CD8-positive, alpha-beta memory T cell (primary cell): Measurements from ENCODE around the gene PPP1R15B. TPM values are rescaled to one million over a fixed set of nuclear protein-coding genes. Genes with fewer than 3 reads are reported as not detected.

Experiments
- CTCF ChIA-PET: fragments of 350-600 bp; sonication (Branson Sonifier 250); formaldehyde crosslinking; loops from one replicate; lab custom pipeline; 2021; ENCODE audit warnings: antibody characterized with exemption; lab: Charles Lee
- POLR2A ChIA-PET: fragments of 350-600 bp; sonication (Branson Sonifier 250); formaldehyde crosslinking; loops from one replicate; lab custom pipeline; 2021; ENCODE audit warnings: antibody characterized with exemption; lab: Charles Lee
- DNase-seq, 5 donors: peaks; one replicate each; pipeline versions ENCODE4 v3.0.0 to v3.0.0-alpha.2; 2020 to 2022; ENCODE audit warnings: mixed read lengths in 1 of 5
- H3K27ac ChIP-seq: one replicate; pipeline ENCODE4 v1.7.0; 2013; ENCODE audit warnings: low read depth, mild to moderate bottlenecking, low read length, moderate library complexity
- H3K27me3 ChIP-seq: 2 replicates; pipeline ENCODE4 v1.7.0; 2013; ENCODE audit warnings: low read length, mild to moderate bottlenecking; ENCODE audit not compliant: insufficient read depth, poor library complexity, severe bottlenecking
- H3K36me3 ChIP-seq: 2 replicates; pipeline ENCODE4 v1.7.0; 2013; ENCODE audit warnings: mild to moderate bottlenecking, low read length, moderate library complexity; ENCODE audit not compliant: insufficient read depth
- H3K4me1 ChIP-seq: 2 replicates; pipeline ENCODE4 v1.7.0; 2013; ENCODE audit warnings: mild to moderate bottlenecking, low read length, moderate library complexity; ENCODE audit not compliant: insufficient read depth
- H3K4me3 ChIP-seq: 2 replicates; pipeline ENCODE4 v1.7.0; 2013; ENCODE audit warnings: mild to moderate bottlenecking, low read length
- H3K9me3 ChIP-seq: 2 replicates; pipeline ENCODE4 v1.7.0; 2013; ENCODE audit warnings: mild to moderate bottlenecking, low read length
- H3K27ac Mint-ChIP-seq, 8 donors: one replicate each; pipeline ENCODE4 v1.8.0; 2020 to 2021; ENCODE audit warnings: mixed read lengths in 8 of 8, mild to moderate bottlenecking in 6 of 8, inconsistent platforms in 3 of 8, moderate library complexity in 3 of 8
- H3K27me3 Mint-ChIP-seq, 2 donors: one replicate each; pipeline ENCODE4 v1.8.0; 2020 to 2021; ENCODE audit warnings: mixed read lengths in 2 of 2, mild to moderate bottlenecking in 1 of 2, moderate library complexity in 1 of 2
- H3K36me3 Mint-ChIP-seq, 3 donors: one replicate each; pipeline ENCODE4 v1.8.0; 2020 to 2021; ENCODE audit warnings: mixed read lengths in 3 of 3, inconsistent platforms in 1 of 3, mild to moderate bottlenecking in 1 of 3
- H3K4me1 Mint-ChIP-seq, 3 donors: one replicate each; pipeline ENCODE4 v1.8.0; 2020 to 2021; ENCODE audit warnings: mixed read lengths in 3 of 3, inconsistent platforms in 1 of 3, mild to moderate bottlenecking in 1 of 3
- H3K4me3 Mint-ChIP-seq, 7 donors: one replicate each; pipeline ENCODE4 v1.8.0; 2020 to 2021; ENCODE audit warnings: mixed read lengths in 7 of 7, mild to moderate bottlenecking in 6 of 7, moderate library complexity in 4 of 7, inconsistent platforms in 2 of 7
- H3K9me3 Mint-ChIP-seq, 5 donors: one replicate each; pipeline ENCODE4 v1.8.0; 2020 to 2022; ENCODE audit warnings: mixed read lengths in 5 of 5, mild to moderate bottlenecking in 3 of 5, moderate library complexity in 2 of 5, inconsistent platforms in 1 of 5
- polyA plus RNA-seq: library from polyadenylated mRNA; unstranded; fragments of 300-500 nt; fragmentation: Illumina TruSeq; gene quantifications from one replicate; pipeline ENCODE4 v1.2.3, GENCODE V29; 2021
- total RNA-seq, 2 experiments: library from RNA; stranded (reverse); gene quantifications; one replicate each; pipeline ENCODE4 v1.2.3, GENCODE V29; 2021

PPP1R15B gene
- total and polyA plus RNA-seq, 3 experiments from 2014 or later, result 22.3 to 82.7 (median 80.4) TPM

- Histone ChIP-seq H3K4me1 (no peaks in the 10 kb centered on the region), H3K36me3 (peaks cover 20% of the 10 kb centered on the region), H3K9me3 (no peaks in the 10 kb centered on the region), H3K27ac (no peak overlapping the region), H3K4me3 (no peak overlapping the region), H3K27me3 (no peaks in the 10 kb centered on the region)
- Mint-ChIP-seq H3K4me3 (no peak overlapping the region), H3K27me3 (no peaks in the 10 kb centered on the region), H3K4me1 (peaks cover 0 to 7% (median 4%) of the 10 kb centered on the region in 3 donors), H3K36me3 (peaks cover 6 to 89% (median 34%) of the 10 kb centered on the region in 3 donors), H3K9me3 (no peaks in the 10 kb centered on the region), H3K27ac (peak overlapping the region in 3 of 8 donors; percentile 11 to 60 (median 21))
- no peak for DNase-seq
- ChIA-PET POLR2A (no interaction called here), CTCF (interaction anchor here (1.0 to 8.5 kb wide), 7 partner anchors 12 to 373 kb away, joined by 3 to 57 read pairs (median 4); partner anchors contain the start of gene PIK3C2B)
Measured at GRCh38 chr1:204434116-204434755, 22.6 kb upstream of the PPP1R15B start.

- Mint-ChIP-seq H3K27me3 (no peaks in the 10 kb centered on the region), H3K36me3 (peaks cover 11 to 83% (median 37%) of the 10 kb centered on the region in 3 donors), H3K4me1 (peaks cover 0 to 7% (median 4%) of the 10 kb centered on the region in 3 donors), H3K4me3 (no peak overlapping the region), H3K27ac (no peak overlapping the region), H3K9me3 (no peaks in the 10 kb centered on the region)
- DNase-seq, result no peak
- Histone ChIP-seq H3K9me3 (no peaks in the 10 kb centered on the region), H3K4me3 (no peak overlapping the region), H3K27me3 (no peaks in the 10 kb centered on the region), H3K27ac (no peak overlapping the region), H3K4me1 (no peaks in the 10 kb centered on the region), H3K36me3 (peaks cover 17% of the 10 kb centered on the region)
- POLR2A ChIA-PET, result interaction anchor here (1.8 kb wide), 1 partner anchor 70 kb away, joined by 7 read pairs; no protein-coding TSS in a partner anchor
- CTCF ChIA-PET, result interaction anchor here (0.6 to 8.5 kb wide), 8 partner anchors 14 to 374 kb away, joined by 3 to 57 read pairs (median 19); partner anchors contain the start of gene PIK3C2B
Measured at GRCh38 chr1:204432708-204433107, 21.1 kb upstream of the PPP1R15B start.

- Mint-ChIP-seq H3K27ac (peak overlapping the region in 5 of 8 donors; percentile 17 to 71 (median 51)), H3K27me3 (no peaks in the 10 kb centered on the region), H3K9me3 (no peaks in the 10 kb centered on the region), H3K4me1 (peaks cover 0 to 7% (median 4%) of the 10 kb centered on the region in 3 donors), H3K4me3 (no peak overlapping the region), H3K36me3 (peaks cover 12 to 80% (median 41%) of the 10 kb centered on the region in 3 donors)
- Histone ChIP-seq H3K36me3 (peaks cover 23% of the 10 kb centered on the region), H3K9me3 (no peaks in the 10 kb centered on the region), H3K27me3 (no peaks in the 10 kb centered on the region), H3K4me3 (no peak overlapping the region), H3K27ac (no peak overlapping the region), H3K4me1 (no peaks in the 10 kb centered on the region)
- CTCF ChIA-PET, result interaction anchor here (0.7 to 8.5 kb wide), 28 partner anchors 9 to 376 kb away, joined by 3 to 57 read pairs (median 7); partner anchors contain the start of genes MDM4 and PIK3C2B
- POLR2A ChIA-PET, result interaction anchor here (1.0 to 1.8 kb wide), 3 partner anchors 63 to 75 kb away, joined by 3 to 7 read pairs (median 7); partner anchors contain the start of gene PIK3C2B
- DNase-seq, result peak; percentile 62 to 82 (median 68)
Measured at GRCh38 chr1:204431310-204432184, 19.9 kb upstream of the PPP1R15B start.

- DNase-seq, result no peak
- no peaks in the 10 kb centered on the region for H3K4me1 ChIP-seq
- no peak overlapping the region for H3K4me3 ChIP-seq
- no peak overlapping the region for H3K27ac ChIP-seq
- Mint-ChIP-seq H3K4me1 (peaks cover 0 to 7% (median 4%) of the 10 kb centered on the region in 3 donors), H3K27ac (peak overlapping the region in 1 of 8 donors; percentile 72), H3K27me3 (no peaks in the 10 kb centered on the region), H3K36me3 (peaks cover 28 to 81% (median 46%) of the 10 kb centered on the region in 3 donors), H3K9me3 (no peaks in the 10 kb centered on the region), H3K4me3 (no peak overlapping the region)
- H3K9me3 ChIP-seq, result no peaks in the 10 kb centered on the region
- ChIA-PET POLR2A (interaction anchor here (0.7 kb wide), 1 partner anchor 66 kb away, joined by 3 read pairs; no protein-coding TSS in a partner anchor), CTCF (interaction anchor here (1.8 to 8.5 kb wide), 7 partner anchors 12 to 72 kb away, joined by 4 to 57 read pairs (median 26); partner anchors contain the start of gene PIK3C2B)
- no peaks in the 10 kb centered on the region for H3K27me3 ChIP-seq
- H3K36me3 ChIP-seq, result peaks cover 19% of the 10 kb centered on the region
Measured at GRCh38 chr1:204429746-204430145, 18.1 kb upstream of the PPP1R15B start.

GRCh38 chr1:204426971-204427701 is 15.5 kb upstream of the PPP1R15B start:
- Histone ChIP-seq H3K36me3 (peaks cover 20% of the 10 kb centered on the region), H3K27ac (no peak overlapping the region), H3K27me3 (no peaks in the 10 kb centered on the region), H3K4me3 (no peak overlapping the region), H3K9me3 (no peaks in the 10 kb centered on the region), H3K4me1 (no peaks in the 10 kb centered on the region)
- ChIA-PET POLR2A (no interaction called here), CTCF (interaction anchor here (0.6 to 8.5 kb wide), 3 partner anchors 19 to 198 kb away, joined by 5 to 57 read pairs (median 5); no protein-coding TSS in a partner anchor)
- H3K9me3 Mint-ChIP-seq, result no peaks in the 10 kb centered on the region
- no peak for DNase-seq
- peaks cover 32 to 71% (median 33%) of the 10 kb centered on the region in 3 donors for H3K36me3 Mint-ChIP-seq
- no peaks in the 10 kb centered on the region for H3K27me3 Mint-ChIP-seq
- H3K4me1 Mint-ChIP-seq, result peaks cover 0 to 7% (median 4%) of the 10 kb centered on the region in 3 donors
- H3K27ac Mint-ChIP-seq, result no peak overlapping the region
- H3K4me3 Mint-ChIP-seq, result no peak overlapping the region

GRCh38 chr1:204426474-204426873 is 14.9 kb upstream of the PPP1R15B start:
- ChIA-PET CTCF (interaction anchor here (8.5 kb wide), 1 partner anchor 20 kb away, joined by 57 read pairs; no protein-coding TSS in a partner anchor), POLR2A (no interaction called here)
- peaks cover 14% of the 10 kb centered on the region for H3K36me3 ChIP-seq
- no peak overlapping the region for H3K4me3 Mint-ChIP-seq
- no peaks in the 10 kb centered on the region for H3K9me3 Mint-ChIP-seq
- no peaks in the 10 kb centered on the region for H3K4me1 ChIP-seq
- no peak for DNase-seq
- no peaks in the 10 kb centered on the region for H3K27me3 Mint-ChIP-seq
- H3K9me3 ChIP-seq, result no peaks in the 10 kb centered on the region
- H3K27ac ChIP-seq, result no peak overlapping the region
- no peaks in the 10 kb centered on the region for H3K27me3 ChIP-seq
- H3K4me3 ChIP-seq, result no peak overlapping the region
- H3K36me3 Mint-ChIP-seq, result peaks cover 28 to 65% (median 32%) of the 10 kb centered on the region in 3 donors
- peaks cover 0 to 5% (median 4%) of the 10 kb centered on the region in 3 donors for H3K4me1 Mint-ChIP-seq
- H3K27ac Mint-ChIP-seq, result peak overlapping the region in 1 of 8 donors; percentile 65

GRCh38 chr1:204426035-204426436 is 14.4 kb upstream of the PPP1R15B start:
- Mint-ChIP-seq H3K9me3 (no peaks in the 10 kb centered on the region), H3K4me1 (peaks cover 0 to under 1% (median 0%) of the 10 kb centered on the region in 3 donors), H3K4me3 (no peak overlapping the region), H3K27me3 (no peaks in the 10 kb centered on the region), H3K27ac (no peak overlapping the region), H3K36me3 (peaks cover 24 to 65% (median 27%) of the 10 kb centered on the region in 3 donors)
- Histone ChIP-seq H3K4me1 (no peaks in the 10 kb centered on the region), H3K9me3 (no peaks in the 10 kb centered on the region), H3K4me3 (no peak overlapping the region), H3K27me3 (no peaks in the 10 kb centered on the region), H3K36me3 (peaks cover 13% of the 10 kb centered on the region), H3K27ac (no peak overlapping the region)
- ChIA-PET CTCF (interaction anchor here (8.5 kb wide), 1 partner anchor 20 kb away, joined by 57 read pairs; no protein-coding TSS in a partner anchor), POLR2A (no interaction called here)
- no peak for DNase-seq
